HepG2 (cell line): Measurements from ENCODE around the gene PXYLP1. TPM values are rescaled to one million over a fixed set of nuclear protein-coding genes. Genes with fewer than 3 reads are reported as not detected.

ENCODE experiments used
- CEBPG ChIP-seq: IDR thresholded peaks from 2 replicates; pipeline ENCODE4 v1.6.1; 2016
- CREB1 ChIP-seq, 2 experiments: fragments of 450-650 bp in 1 of 2; IDR thresholded peaks; 2 replicates each; pipeline ENCODE4 v1.6.1; 2016 to 2017; ENCODE audit warnings: control low read depth in 1 of 2, mild to moderate bottlenecking in 1 of 2, missing compliant biosample characterization in 1 of 2, missing genetic modification characterization in 1 of 2
- E2F1 ChIP-seq: sonication (generic); formaldehyde crosslinking; IDR thresholded peaks from 2 replicates; pipeline ENCODE4 v1.5.0; 2020; ENCODE audit warnings: missing genetic modification reagents
- HNRNPH1 ChIP-seq: fragments of 200-400 bp; formaldehyde crosslinking; optimal IDR thresholded peaks from 2 replicates; pipeline ENCODE3; 2017; ENCODE audit warnings: mild to moderate bottlenecking, low read depth, low read length
- MED1 ChIP-seq: sonication (generic); formaldehyde crosslinking; IDR thresholded peaks from 2 replicates; pipeline ENCODE4 v1.4.0; 2020; ENCODE audit warnings: missing genetic modification reagents
- MXD3 ChIP-seq: IDR thresholded peaks from 2 replicates; pipeline ENCODE4 v1.6.1; 2016; ENCODE audit warnings: mild to moderate bottlenecking, missing biosample characterization, missing genetic modification reagents
- NCOA2 ChIP-seq: sonication (generic); formaldehyde crosslinking; IDR thresholded peaks from 2 replicates; pipeline ENCODE4 v1.8.0; 2022; ENCODE audit warnings: inconsistent platforms
- NR2F2 ChIP-seq: IDR thresholded peaks from 2 replicates; pipeline ENCODE4 v1.6.1; 2012; ENCODE audit warnings: low read depth, inconsistent platforms, borderline replicate concordance
- PHF21A ChIP-seq: sonication (generic); formaldehyde crosslinking; IDR thresholded peaks from 2 replicates; pipeline ENCODE4 v1.5.0; 2020; ENCODE audit warnings: mild to moderate bottlenecking, missing genetic modification reagents
- RFX3 ChIP-seq: IDR thresholded peaks from 2 replicates; pipeline ENCODE4 v1.6.1; 2016; ENCODE audit warnings: missing biosample characterization, missing genetic modification reagents
- RNF219 ChIP-seq: sonication (generic); formaldehyde crosslinking; IDR thresholded peaks from 2 replicates; pipeline ENCODE4 v1.5.0; 2020; ENCODE audit warnings: mild to moderate bottlenecking, missing genetic modification reagents
- RXRA ChIP-seq: sonication (generic); formaldehyde crosslinking; IDR thresholded peaks from 2 replicates; pipeline ENCODE4 v1.5.1; 2020; ENCODE audit warnings: missing genetic modification reagents
- WIZ ChIP-seq: sonication (generic); formaldehyde crosslinking; IDR thresholded peaks from 2 replicates; pipeline ENCODE4 v1.5.1; 2020; ENCODE audit warnings: mild to moderate bottlenecking, missing genetic modification reagents
- ZBTB37 ChIP-seq: sonication (generic); formaldehyde crosslinking; IDR thresholded peaks from 2 replicates; pipeline ENCODE4 v1.4.0; 2020; ENCODE audit warnings: mild to moderate bottlenecking, missing genetic modification reagents
- ZNF205 ChIP-seq: IDR thresholded peaks from 2 replicates; pipeline ENCODE4 v1.6.1; 2018; ENCODE audit warnings: missing biosample characterization, missing genetic modification reagents
- ZNF337 ChIP-seq: sonication (generic); formaldehyde crosslinking; IDR thresholded peaks from 2 replicates; pipeline ENCODE4 v1.5.1; 2020; ENCODE audit warnings: missing genetic modification reagents, low read depth, mild to moderate bottlenecking, borderline replicate concordance
- ZNF350 ChIP-seq: sonication (generic); formaldehyde crosslinking; IDR thresholded peaks from 2 replicates; pipeline ENCODE4 v1.4.0; 2020; ENCODE audit warnings: mild to moderate bottlenecking, low read depth, missing genetic modification reagents, borderline replicate concordance
- ZNF501 ChIP-seq: sonication (generic); formaldehyde crosslinking; IDR thresholded peaks from 2 replicates; pipeline ENCODE4 v1.5.1; 2020; ENCODE audit warnings: mild to moderate bottlenecking, moderate library complexity, missing genetic modification reagents
- ZNF558 ChIP-seq: sonication (generic); formaldehyde crosslinking; IDR thresholded peaks from 2 replicates; pipeline ENCODE4 v1.9.0; 2022; ENCODE audit warnings: mild to moderate bottlenecking, missing genetic modification reagents, borderline replicate concordance
- ZNF724P ChIP-seq: sonication (generic); formaldehyde crosslinking; IDR thresholded peaks from 2 replicates; pipeline ENCODE4 v1.8.0; 2022; ENCODE audit warnings: missing genetic modification reagents, borderline replicate concordance
- ZNF746 ChIP-seq: sonication (generic); formaldehyde crosslinking; IDR thresholded peaks from 2 replicates; pipeline ENCODE4 v1.8.0; 2022; ENCODE audit warnings: mild to moderate bottlenecking, missing genetic modification reagents
- polyA plus RNA-seq, 8 experiments: library from polyadenylated mRNA; depleted of rRNA in 3 of 8; stranded (reverse) in 7 of 8; unstranded in 1 of 8; fragments of >200 nt; fragmentation: Illumina TruSeq in 4 of 8; extraction: Trizol in 4 of 8; gene quantifications; 2 replicates each; pipeline versions ENCODE4 v1.2.1 to v1.2.3, GENCODE V29; 2011 to 2016; ENCODE audit warnings: low read depth in 4 of 8, missing spikeins in 1 of 8, mixed read lengths in 1 of 8; ENCODE audit not compliant: insufficient read depth in 1 of 8
- total RNA-seq, 5 experiments: library from RNA; depleted of rRNA; stranded (reverse); fragments of >200 nt; fragmentation: Illumina TruSeq; extraction: Trizol; gene quantifications; 2 replicates each; pipeline ENCODE4 v1.2.3, GENCODE V29; 2016; ENCODE audit warnings: low read depth in 1 of 5
- TF ChIP-seq, protein P1 (sequence below): sonication (generic); formaldehyde crosslinking; IDR thresholded peaks from 2 replicates; pipeline ENCODE4 v1.8.0; 2022; ENCODE audit warnings: missing genetic modification reagents, low read depth, mild to moderate bottlenecking, borderline replicate concordance
- TF ChIP-seq, protein P2 (sequence below): sonication (generic); formaldehyde crosslinking; IDR thresholded peaks from 2 replicates; pipeline ENCODE4 v1.5.0; 2020; ENCODE audit warnings: missing genetic modification reagents

PXYLP1 gene
- total and polyA plus RNA-seq, 2 of the 13 experiments (the other 11 are each of a cell fraction or from before 2014, with no cell fraction given): 4.9 to 8.1 TPM

GRCh38 chr3:141308588-141309218, 77.1 kb downstream of the PXYLP1 start (continued):
- no peak for TF ChIP-seq ZBTB37 (CRISPR knock-in tag)
- no peak for TF ChIP-seq RNF219 (CRISPR knock-in tag)
- TF ChIP-seq ZNF558 (CRISPR knock-in tag): peak; percentile 36; the same call in 1 of the 2 replicates
- no peak for TF ChIP-seq RFX3 (CRISPR knock-in tag)
- no peak for TF ChIP-seq ZNF746 (CRISPR knock-in tag)
- peak; percentile 50; the same call in 1 of the 2 replicates for TF ChIP-seq MED1
- peak; percentile 34; the same call in 1 of the 2 replicates for TF ChIP-seq ZNF501 (CRISPR knock-in tag)
- TF ChIP-seq, protein P1, sequence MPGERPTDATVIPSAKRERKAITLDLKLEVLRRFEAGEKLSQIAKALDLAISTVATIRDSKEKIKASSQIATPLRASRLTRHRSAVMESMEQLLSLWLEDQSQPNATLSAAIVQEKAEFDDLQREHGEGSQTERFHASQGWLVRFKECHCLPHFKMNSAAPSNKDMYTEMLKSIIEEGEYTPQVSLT (CRISPR knock-in tag): no peak
- TF ChIP-seq ZNF350 (CRISPR knock-in tag): peak; percentile 62
- peak; percentile 36; the same call in 1 of the 2 replicates for TF ChIP-seq NCOA2 (CRISPR knock-in tag)
- no peak for TF ChIP-seq WIZ (CRISPR knock-in tag)
- peak; percentile 53; the same call in 1 of the 2 replicates for TF ChIP-seq RXRA (CRISPR knock-in tag)
- TF ChIP-seq CREB1 (IDR thresholded peaks at IDR 0.05): no peak
- TF ChIP-seq CREB1 (CRISPR knock-in tag; IDR thresholded peaks at IDR 0.05): no peak
- no peak for TF ChIP-seq E2F1 (CRISPR knock-in tag)
- no peak; the same call in 1 of the 2 replicates for TF ChIP-seq NR2F2
- TF ChIP-seq ZNF724P (CRISPR knock-in tag): no peak
- TF ChIP-seq ZNF337: no peak
- peak; percentile 8; the same call in 1 of the 2 replicates for TF ChIP-seq CEBPG (CRISPR knock-in tag)
- no peak for TF ChIP-seq MXD3 (CRISPR knock-in tag)
- TF ChIP-seq HNRNPH1: no peak
- 0 out of 2 replicates have a peak, but pooled peaks have one; percentile 46 for TF ChIP-seq ZNF205
- TF ChIP-seq, protein P2, sequence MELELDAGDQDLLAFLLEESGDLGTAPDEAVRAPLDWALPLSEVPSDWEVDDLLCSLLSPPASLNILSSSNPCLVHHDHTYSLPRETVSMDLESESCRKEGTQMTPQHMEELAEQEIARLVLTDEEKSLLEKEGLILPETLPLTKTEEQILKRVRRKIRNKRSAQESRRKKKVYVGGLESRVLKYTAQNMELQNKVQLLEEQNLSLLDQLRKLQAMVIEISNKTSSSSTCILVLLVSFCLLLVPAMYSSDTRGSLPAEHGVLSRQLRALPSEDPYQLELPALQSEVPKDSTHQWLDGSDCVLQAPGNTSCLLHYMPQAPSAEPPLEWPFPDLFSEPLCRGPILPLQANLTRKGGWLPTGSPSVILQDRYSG (CRISPR knock-in tag): 0 out of 2 replicates have a peak, but pooled peaks have one; percentile 49
- no peak for TF ChIP-seq PHF21A (CRISPR knock-in tag)
